DND-41 (cell line): ENCODE results near the gene AFF1.

Source experiments
- ATAC-seq: fragments of 200-7000 bp; cut with Tn5 transposase; 3 replicates; pipeline ENCODE4 v1.9.1; 2021; ENCODE audit warnings: low read depth; ENCODE audit not compliant: insufficient read depth
- DNase-seq: peaks from one replicate; pipeline ENCODE4 v3.0.0-alpha.2; 2020
- H2AFZ ChIP-seq: 2 replicates; pipeline ENCODE4 v1.6.0; 2012; ENCODE audit warnings: low read depth, low read length
- H3K27ac ChIP-seq: 2 replicates; pipeline ENCODE4 v1.5.1; 2012; ENCODE audit warnings: low read length, inconsistent platforms
- H3K27me3 ChIP-seq: fragments of 200-600 bp; sonication (generic); 2 replicates; pipeline ENCODE4 v1.6.0; 2012; ENCODE audit warnings: low read length, mild to moderate bottlenecking, inconsistent platforms; ENCODE audit not compliant: insufficient read depth, poor library complexity
- H3K36me3 ChIP-seq: 2 replicates; pipeline ENCODE4 v1.5.1; 2012; ENCODE audit warnings: low read length, inconsistent platforms; ENCODE audit not compliant: insufficient read depth
- H3K4me1 ChIP-seq: 2 replicates; pipeline ENCODE4 v1.5.1; 2012; ENCODE audit warnings: mild to moderate bottlenecking, low read length; ENCODE audit not compliant: insufficient read depth
- H3K4me2 ChIP-seq: 2 replicates; pipeline ENCODE4 v1.6.0; 2012; ENCODE audit warnings: mild to moderate bottlenecking, moderate library complexity, low read length, inconsistent platforms; ENCODE audit not compliant: insufficient read depth
- H3K4me3 ChIP-seq, 2 experiments: fragments of 200-600 bp in 1 of 2; shearing (Covaris generic) in 1 of 2; 2 replicates each; pipeline ENCODE4 v1.5.1; 2012 to 2016; ENCODE audit warnings: inconsistent platforms in 2 of 2, low read length in 2 of 2, mild to moderate bottlenecking in 2 of 2, low read depth in 1 of 2, moderate library complexity in 1 of 2
- H3K79me2 ChIP-seq: 2 replicates; pipeline ENCODE4 v1.6.0; 2012; ENCODE audit warnings: low read length, inconsistent platforms; ENCODE audit not compliant: insufficient read depth
- H3K9ac ChIP-seq: 2 replicates; pipeline ENCODE4 v1.6.0; 2012; ENCODE audit warnings: low read depth, mild to moderate bottlenecking, inconsistent platforms, low read length, moderate library complexity
- H3K9me3 ChIP-seq: 2 replicates; pipeline ENCODE4 v1.5.1; 2012; ENCODE audit warnings: low read length, moderate library complexity, mild to moderate bottlenecking, inconsistent platforms; ENCODE audit not compliant: insufficient read depth, severe bottlenecking
- H4K20me1 ChIP-seq: 2 replicates; pipeline ENCODE4 v1.6.0; 2012; ENCODE audit warnings: low read length; ENCODE audit not compliant: insufficient read depth
- CTCF ChIP-seq: IDR thresholded peaks from 2 replicates; pipeline ENCODE4 v1.5.1; 2012; ENCODE audit warnings: borderline replicate concordance, low read length, moderate library complexity, mild to moderate bottlenecking; ENCODE audit not compliant: poor library complexity, severe bottlenecking; ENCODE audit errors: extremely low read depth
- EZH2 ChIP-seq: IDR thresholded peaks from 3 replicates; pipeline ENCODE4 v1.6.1; 2012; ENCODE audit warnings: borderline replicate concordance, low read depth, mild to moderate bottlenecking, moderate library complexity, low read length, inconsistent platforms; ENCODE audit not compliant: severe bottlenecking

The AFF1 gene

DNA sequence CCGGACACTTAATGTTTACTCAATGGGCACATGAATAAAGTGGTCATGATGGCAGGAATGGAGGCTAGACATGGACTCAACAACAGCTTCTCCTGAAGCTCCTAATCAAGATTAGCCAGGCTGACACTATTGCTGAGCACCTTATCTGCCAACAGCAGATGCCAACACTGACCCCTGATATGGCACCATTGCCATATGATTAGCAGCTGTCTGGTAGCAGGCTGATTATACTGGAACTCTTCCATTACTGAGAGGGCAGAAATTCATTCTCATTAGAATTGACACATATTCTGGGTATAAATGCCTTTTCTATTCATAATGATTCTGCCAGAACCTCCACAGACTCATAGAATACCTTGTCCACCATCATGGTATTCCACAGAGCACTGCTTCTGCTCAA, 18.4 kb upstream of the AFF1 start:
- H3K9me3 ChIP-seq = no peaks in the 10 kb centered on the region
- H3K36me3 ChIP-seq = no peaks in the 10 kb centered on the region
- no peak overlapping the region for H3K4me2 ChIP-seq
- H3K4me3 ChIP-seq = no peak overlapping the region
- no peak for ATAC-seq
- no peak overlapping the region for H3K9ac ChIP-seq
- H3K27ac ChIP-seq = no peak overlapping the region
- no peak for DNase-seq
- H3K4me1 ChIP-seq = no peaks in the 10 kb centered on the region
- TF ChIP-seq EZH2 = no peak
- TF ChIP-seq CTCF = no peak
- no peaks in the 10 kb centered on the region for H4K20me1 ChIP-seq
- H3K79me2 ChIP-seq = no peaks in the 10 kb centered on the region
- H2AFZ ChIP-seq = no peak overlapping the region
- no peaks in the 10 kb centered on the region for H3K27me3 ChIP-seq

DNA sequence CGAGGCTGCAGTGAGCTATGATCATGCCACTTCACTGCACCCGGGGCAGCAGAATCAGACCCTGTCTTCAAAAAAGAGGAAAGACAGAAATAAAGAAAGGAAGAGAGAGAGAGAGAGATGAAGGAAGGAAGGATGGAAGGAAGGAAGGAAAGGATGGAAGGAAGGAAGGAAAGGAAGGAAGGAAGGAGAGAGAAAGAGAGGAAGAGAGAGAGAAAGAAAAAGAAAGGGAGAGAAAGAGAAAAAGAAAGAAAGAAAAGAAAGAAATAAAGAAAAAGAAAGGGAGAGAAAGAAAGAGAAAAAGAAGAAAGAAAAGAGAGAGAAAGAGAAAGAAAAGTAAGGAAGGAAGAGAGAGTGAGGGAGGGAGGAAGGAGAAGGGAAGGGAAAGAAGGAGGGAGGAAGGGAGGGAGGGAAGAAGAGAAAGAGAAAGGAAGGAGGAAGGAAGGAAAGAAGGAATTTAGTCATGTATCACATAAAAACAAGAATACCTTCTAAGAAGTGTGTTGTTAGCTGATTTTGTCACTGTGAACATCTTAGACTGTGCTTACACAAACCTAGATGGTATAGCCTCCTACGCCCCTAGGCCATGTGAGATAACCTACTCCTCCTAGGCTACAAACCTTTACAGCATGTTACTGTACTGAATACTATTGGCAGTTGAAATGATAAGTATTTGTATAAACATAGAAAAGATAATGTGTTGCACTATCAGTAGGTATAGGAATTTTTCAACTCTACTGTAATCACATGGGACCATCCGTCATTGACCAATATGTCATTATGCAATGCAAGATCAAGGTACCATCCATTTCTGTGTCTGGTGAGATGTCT, 17.4 kb upstream of the AFF1 start:
- Histone ChIP-seq H3K9ac (no peak overlapping the region), H3K9me3 (no peaks in the 10 kb centered on the region), H3K27ac (no peak overlapping the region), H3K79me2 (no peaks in the 10 kb centered on the region), H3K27me3 (no peaks in the 10 kb centered on the region), H3K36me3 (no peaks in the 10 kb centered on the region), H3K4me2 (no peak overlapping the region), H3K4me1 (no peaks in the 10 kb centered on the region), H3K4me3 (no peak overlapping the region), H4K20me1 (no peaks in the 10 kb centered on the region), H2AFZ (no peak overlapping the region)
- DNase-seq = no peak
- TF ChIP-seq EZH2 (no peak), CTCF (no peak)
- no peak for ATAC-seq

DNA sequence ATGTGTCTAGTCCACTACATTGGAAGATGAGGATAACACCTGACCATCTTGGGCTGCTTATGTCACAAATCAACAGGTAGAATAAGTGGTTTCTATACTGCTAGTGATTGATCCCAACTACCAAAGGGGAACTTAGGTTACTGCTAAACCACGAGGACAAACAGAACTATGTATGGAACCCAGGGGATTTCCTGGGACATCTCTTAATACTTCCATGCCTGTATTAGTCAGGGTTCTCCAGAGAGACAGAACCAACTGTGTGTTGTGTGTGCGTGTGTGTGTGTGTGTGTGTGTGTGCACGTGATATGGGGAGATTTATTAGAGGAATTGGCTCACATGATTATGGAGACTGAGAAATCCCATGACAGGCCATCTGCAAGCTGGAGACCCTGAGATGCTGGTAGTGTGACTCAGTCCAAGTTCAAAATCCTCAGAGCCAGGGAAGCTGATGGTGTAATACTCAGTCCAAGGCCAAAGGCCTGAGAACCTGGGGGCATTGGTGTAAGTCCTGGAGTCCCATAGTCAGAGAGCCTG, 16.2 kb upstream of the AFF1 start:
- ATAC-seq (no peak), DNase-seq (no peak)
- H3K27ac ChIP-seq = no peak overlapping the region
- H2AFZ ChIP-seq = no peak overlapping the region
- H3K79me2 ChIP-seq = no peaks in the 10 kb centered on the region
- H3K4me1 ChIP-seq = 0 out of 2 replicates have a peak, but pooled peaks cover 2% of the 10 kb centered on the region
- H3K4me2 ChIP-seq = no peak overlapping the region
- H3K9ac ChIP-seq = no peak overlapping the region
- H4K20me1 ChIP-seq = no peaks in the 10 kb centered on the region
- H3K36me3 ChIP-seq = no peaks in the 10 kb centered on the region
- no peaks in the 10 kb centered on the region for H3K27me3 ChIP-seq
- H3K4me3 ChIP-seq = no peak overlapping the region
- TF ChIP-seq CTCF = no peak
- TF ChIP-seq EZH2 = no peak
- no peaks in the 10 kb centered on the region for H3K9me3 ChIP-seq
